Loucy (cell line): ENCODE results near the gene DES.

ENCODE experiments used
- EZH2phosphoT487 ChIP-seq: fragments of 200-600 bp; IDR thresholded peaks from 2 replicates; pipeline ENCODE4 v1.6.1; 2018; ENCODE audit warnings: antibody characterized with exemption, mild to moderate bottlenecking, moderate library complexity, borderline replicate concordance
- TF ChIP-seq, protein P1 (sequence below): fragments of 200-600 bp; sonication (generic); conservative IDR thresholded peaks from 2 replicates; pipeline ENCODE4 v1.5.1; 2014; ENCODE audit warnings: mild to moderate bottlenecking, antibody characterized with exemption, low read length

DNA sequence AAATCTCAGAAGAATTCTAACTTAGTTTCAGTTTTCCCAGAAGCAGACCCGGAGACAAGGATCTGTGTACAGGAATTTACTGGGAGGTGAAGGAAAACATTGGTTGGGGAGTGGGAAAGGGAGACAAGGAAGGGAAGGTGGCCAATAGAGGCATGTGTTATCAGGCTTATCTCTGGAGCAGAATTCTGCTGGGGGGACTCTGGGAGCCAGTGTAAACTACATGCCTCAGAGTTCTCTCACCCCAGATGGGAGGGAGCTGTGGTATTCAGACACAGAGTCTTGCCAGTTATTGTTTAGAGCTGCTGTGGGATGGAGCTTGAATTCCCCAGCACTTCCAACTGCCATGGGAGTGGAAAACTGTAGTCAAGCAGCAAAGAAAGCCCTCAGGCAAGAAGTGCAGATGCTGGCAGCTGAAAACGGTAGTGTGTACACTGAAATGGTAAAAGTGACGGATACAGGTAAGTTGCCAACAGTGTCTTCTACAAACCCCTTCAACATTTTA is 49.4 kb upstream of the DES start:
- TF ChIP-seq, protein P1, sequence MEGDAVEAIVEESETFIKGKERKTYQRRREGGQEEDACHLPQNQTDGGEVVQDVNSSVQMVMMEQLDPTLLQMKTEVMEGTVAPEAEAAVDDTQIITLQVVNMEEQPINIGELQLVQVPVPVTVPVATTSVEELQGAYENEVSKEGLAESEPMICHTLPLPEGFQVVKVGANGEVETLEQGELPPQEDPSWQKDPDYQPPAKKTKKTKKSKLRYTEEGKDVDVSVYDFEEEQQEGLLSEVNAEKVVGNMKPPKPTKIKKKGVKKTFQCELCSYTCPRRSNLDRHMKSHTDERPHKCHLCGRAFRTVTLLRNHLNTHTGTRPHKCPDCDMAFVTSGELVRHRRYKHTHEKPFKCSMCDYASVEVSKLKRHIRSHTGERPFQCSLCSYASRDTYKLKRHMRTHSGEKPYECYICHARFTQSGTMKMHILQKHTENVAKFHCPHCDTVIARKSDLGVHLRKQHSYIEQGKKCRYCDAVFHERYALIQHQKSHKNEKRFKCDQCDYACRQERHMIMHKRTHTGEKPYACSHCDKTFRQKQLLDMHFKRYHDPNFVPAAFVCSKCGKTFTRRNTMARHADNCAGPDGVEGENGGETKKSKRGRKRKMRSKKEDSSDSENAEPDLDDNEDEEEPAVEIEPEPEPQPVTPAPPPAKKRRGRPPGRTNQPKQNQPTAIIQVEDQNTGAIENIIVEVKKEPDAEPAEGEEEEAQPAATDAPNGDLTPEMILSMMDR = no peak
- no peak for TF ChIP-seq EZH2phosphoT487
